GDM1 (cell line): ENCODE measurements around the gene ZNF880.
"Not testable (repeated sequence)": the region's sequence is repeated elsewhere in the genome, so short reads cannot be mapped to it uniquely, and the experiment has no call there.

Experiments used
- DNase-seq: peaks from one replicate; lab custom pipeline; 2025; lab: John Stamatoyannopoulos, UW

ZNF880 gene

DNA sequence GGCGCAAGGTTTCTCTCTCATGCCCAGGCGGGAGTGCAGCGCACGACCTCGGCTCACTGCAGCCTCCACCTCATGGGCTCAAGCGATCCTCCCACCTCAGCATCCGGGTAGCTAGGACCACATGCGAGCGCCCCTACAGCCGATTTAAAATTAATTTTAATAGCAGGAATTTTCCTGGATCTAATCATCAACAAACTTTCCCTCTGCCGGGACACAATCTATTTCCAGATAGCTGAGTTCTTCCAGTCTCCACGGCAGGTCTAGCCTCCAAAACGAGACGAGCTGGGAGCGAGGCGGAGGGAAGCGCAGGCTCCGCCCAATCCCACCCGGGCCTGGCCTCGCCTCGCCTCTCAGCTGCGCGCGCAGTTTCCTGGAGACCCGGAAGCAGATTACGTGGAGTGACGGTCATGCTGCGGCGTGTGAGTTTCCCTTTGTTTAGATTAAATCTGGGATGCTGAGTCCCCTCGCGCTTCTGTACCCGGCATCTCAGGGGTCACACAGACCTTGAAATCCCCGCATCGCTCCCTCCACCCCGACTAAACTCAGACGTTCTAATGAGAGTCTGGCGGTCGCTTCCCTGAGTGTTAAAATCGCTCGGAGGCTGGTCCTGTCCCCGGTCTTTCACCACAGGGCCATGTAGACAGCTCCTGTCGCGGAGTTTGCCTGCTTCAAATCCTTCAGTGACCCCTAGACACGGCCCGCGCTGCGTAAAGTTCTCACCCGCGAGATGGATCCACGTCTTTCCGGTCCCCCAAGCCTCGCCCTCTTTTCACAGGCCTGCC, at the start of gene ZNF880:
TSS of gene ZNF880 (plus strand) at position 365 of the 782 bp plus-strand sequence. CDS start at position 408, 43 bp downstream.
- no peak for DNase-seq

DNA sequence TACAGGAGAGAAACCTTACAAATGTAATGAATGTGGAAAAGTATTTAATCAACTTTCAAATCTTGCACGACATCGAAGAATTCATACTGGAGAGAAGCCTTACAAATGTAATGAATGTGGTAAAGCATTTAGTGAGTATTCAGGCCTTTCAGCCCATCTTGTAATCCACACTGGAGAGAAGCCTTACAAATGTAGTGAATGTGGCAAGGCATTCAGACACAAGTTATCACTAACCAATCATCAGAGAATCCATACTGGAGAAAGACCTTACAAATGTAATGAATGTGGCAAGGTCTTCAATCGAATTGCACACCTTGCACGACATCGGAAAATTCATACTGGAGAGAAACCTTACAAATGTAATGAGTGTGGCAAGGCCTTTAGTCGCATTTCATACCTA, 47.3 kb upstream of the ZNF880 start:
- no peak for DNase-seq

DNA sequence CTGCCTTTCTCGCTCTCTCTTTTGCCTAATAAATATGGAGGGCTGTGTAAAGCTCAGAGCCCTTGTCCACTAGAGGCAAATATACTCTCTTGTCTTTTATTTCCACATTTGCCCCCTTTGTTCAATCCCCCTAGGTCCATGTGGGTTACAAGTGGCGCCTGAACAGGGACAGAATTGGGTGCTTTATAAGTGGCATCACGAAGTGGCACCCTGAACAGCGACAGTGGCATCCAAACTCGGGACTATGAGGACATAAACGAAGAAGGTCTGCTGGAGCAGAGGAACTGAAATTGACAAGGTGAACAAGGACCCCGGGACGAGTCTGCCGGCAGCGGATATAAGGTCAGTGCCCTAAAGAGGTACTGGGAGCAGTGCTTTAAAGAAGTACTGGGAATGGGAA, 38.0 kb upstream of the ZNF880 start:
- no peak for DNase-seq

DNA sequence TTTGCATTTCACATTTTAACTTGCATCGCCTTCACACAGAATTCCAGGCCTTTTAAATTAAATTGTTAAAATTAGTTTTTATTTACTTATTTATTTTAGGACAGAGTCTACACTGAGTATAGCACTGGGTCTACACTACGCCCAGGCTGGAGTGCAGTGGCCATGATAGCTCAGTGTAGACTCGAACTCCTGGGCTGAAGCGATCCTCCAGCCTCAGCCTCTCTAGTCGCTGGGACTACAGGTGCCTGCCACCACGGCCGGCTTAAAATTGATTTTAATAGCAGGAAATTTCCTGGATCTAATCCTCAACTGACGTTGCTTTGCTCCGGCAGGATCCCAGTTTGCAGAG, 34.0 kb upstream of the ZNF880 start:
- no peak for DNase-seq

DNA sequence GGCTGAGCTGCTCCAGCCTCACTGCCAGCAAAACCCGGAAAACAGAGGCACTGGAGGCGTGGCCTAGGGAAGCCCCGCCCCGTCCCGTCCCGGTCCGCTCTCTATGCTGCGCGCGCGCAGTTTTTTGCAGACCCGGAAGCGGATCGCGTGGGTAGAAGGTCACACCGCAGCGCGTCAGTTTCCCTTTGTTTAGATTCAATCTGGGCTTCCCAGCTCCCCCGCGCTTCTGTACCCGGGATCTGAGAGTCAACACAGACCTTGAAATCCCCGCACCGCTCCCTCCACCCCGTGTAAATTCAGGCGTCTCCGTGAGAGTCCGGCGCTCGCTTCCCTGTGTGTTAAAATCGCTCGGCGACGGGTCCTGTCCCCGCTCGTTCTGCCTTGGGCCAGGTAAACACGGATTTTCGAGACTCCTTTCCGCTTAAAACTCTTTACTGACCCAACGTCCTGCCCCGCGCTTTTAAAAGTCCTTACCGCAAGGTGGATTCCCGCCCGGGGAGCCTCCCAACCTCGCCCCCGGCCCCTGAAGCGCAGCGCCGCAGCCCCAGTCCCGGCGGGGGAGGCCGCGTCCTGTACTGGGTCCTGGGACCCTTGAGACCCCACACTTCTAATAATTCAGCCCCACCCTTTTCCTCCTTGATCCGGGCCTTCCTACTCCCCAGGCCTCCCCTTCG, 33.5 kb upstream of the ZNF880 start, which contains the start of gene ZNF610:
TSS of gene ZNF610 (plus strand) at position 127 of the 674 bp plus-strand sequence. CDS start 12,930 bp downstream, outside the sequence.
- DNase-seq, result peak; percentile 82

DNA sequence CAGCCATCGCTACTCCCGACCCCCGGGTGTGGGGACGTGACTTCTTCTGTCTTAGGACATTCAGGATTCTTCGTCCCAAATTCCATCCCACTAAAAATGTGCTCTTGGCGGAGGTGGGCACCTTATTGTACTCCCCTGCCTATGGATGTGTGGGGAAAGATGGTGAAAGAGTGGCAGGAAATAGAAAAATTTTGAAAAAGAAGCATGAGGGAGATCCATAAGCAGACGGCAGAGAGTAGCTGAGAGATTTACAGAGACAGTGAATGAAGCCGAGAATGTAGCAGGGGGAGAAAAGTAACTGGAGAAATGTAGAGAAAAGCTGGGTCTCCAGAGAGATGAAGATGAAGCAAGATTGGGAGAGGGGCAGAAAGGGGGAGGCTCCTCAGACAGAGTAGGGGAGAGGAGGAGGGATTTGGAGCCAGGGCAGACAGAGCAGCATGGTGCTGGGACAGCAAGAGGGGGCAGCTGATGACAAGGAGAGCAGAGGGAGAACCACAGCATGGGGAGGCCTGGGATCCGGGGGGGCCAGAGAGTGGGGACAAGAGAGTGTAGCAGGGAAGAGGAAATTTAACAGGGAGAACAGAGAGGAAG, 32.8 kb upstream of the ZNF880 start:
- no peak for DNase-seq

DNA sequence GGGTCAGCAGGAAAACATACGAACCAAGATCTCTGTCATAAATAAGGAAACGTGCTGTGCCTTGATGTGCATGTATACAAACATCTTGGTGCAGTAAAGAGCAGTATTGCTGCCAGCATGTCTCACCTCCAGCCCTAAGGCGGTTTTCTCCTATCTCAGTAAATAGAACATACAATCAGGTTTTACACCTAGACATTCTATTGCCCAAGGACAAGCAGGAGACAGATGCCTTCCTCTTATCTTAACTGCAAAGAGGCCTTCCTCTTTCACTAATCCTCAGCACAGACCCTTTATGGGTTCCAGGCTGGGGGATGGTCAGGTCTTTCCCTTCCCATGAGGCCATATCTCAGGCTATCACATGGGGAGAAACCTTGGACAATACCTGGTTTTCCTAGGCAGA, 30.7 kb upstream of the ZNF880 start:
- not testable (repeated sequence) for DNase-seq

DNA sequence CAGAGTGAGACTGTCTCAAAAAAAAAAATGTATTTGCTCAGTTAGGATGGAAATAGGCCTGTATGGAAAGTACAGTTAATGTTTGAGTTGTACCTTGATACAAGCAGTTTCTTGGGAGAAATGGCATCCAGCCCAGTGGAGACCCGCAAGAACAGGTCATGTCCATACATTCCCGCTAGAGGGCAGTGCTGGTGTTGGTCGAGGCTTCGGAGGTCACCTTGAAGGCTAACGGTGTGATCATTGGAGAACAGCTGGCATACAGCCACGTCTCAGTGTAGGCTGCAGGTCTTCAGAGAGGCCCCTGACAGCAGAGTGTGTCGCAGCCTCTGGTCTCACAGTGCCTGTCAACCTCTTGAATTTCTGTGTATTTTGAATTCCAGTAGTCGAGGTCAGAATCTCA, 26.2 kb upstream of the ZNF880 start:
- DNase-seq, result peak; percentile 8

DNA sequence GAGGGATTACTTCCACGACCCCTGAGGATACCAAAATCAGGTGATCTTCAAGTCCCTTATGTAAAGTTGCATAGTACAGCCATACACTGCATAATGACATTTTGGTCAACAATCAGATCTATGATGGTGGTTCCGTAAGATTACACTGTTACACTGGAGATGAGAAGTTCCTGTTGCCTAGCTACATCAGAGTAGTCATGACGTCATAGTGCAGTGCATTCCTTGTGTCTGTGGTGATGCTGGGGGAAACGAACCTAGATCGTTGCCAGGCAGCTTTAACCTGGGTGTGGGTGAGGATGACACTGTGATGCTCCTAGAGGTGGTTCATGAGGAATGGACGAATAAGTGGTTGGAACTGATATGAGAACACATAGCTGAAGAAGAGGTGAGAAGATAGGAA, 24.6 kb upstream of the ZNF880 start:
- DNase-seq, result no peak

DNA sequence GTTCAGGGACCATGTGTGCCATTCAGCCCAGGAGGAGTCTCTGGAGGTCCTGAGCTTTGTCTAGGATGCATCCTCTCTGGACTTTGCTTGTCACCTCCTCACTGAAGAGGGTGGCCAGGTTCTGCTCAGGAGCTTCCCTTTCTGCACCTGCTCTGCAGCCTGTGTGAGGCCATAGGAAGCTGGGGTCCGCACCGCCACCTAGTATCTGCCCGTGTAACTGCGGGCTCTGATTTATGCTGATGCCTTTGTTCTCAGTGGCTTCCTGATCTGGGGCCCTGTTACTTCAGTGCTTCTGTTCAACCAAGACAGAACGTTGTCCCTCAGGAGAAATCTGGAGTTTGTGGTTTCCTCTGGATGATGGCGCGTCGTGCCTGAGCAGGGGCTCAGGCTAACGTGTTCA, 18.2 kb upstream of the ZNF880 start:
- DNase-seq, result no peak

DNA sequence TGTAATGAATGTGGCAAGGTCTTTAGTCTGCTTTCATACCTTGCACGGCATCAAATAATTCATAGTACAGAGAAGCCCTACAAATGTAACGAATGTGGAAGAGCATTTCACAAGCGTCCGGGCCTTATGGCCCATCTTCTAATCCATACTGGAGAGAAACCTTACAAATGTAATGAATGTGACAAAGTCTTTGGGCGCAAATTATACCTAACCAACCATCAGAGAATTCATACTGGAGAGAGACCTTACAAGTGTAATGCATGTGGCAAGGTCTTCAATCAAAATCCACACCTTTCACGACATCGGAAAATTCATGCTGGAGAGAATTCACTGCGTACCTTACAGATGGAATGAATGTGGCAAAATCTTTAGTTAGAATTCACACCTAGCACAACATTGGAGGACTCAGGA, 3.3 kb upstream of the ZNF880 start:
- no peak for DNase-seq

DNA sequence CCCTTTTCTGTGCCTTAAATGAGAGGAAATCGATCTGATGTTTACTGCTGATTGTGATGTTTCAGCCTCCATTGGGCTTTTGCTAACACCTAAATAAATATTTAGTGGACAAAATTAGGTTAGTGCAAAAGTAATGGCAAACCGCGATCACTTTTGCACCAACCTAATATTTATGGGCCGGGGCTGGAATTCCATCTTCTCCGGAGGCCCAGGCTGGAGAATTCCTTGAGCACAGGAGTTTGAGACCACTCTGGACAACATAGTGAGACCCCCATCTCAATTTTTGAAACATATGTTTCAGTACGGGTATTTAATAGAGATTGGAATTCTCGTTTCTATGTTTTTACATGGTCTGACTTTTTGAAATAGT, 603 bp downstream of the ZNF880 start:
- no peak for DNase-seq

DNA sequence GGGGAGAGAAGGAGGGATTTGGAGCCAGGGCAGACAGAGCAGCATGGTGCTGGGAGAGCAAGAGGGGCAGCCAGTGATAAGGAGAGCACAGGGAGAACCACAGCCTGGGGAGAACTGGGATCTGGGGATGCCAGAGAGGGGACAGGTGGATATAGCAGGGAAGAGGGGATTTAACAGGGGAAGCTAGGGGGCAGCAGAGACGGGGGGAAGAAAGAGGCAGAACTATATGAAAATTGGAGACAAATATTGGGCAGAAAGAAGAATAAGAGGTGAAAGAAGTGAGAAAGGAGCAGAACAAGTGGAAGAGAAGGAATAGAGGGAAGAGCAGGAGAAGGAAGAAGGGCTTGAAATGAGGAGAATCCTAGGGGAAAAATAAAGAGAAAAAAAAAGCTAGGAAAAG, 21.4 kb downstream of the ZNF880 start:
- DNase-seq, result no peak

DNA sequence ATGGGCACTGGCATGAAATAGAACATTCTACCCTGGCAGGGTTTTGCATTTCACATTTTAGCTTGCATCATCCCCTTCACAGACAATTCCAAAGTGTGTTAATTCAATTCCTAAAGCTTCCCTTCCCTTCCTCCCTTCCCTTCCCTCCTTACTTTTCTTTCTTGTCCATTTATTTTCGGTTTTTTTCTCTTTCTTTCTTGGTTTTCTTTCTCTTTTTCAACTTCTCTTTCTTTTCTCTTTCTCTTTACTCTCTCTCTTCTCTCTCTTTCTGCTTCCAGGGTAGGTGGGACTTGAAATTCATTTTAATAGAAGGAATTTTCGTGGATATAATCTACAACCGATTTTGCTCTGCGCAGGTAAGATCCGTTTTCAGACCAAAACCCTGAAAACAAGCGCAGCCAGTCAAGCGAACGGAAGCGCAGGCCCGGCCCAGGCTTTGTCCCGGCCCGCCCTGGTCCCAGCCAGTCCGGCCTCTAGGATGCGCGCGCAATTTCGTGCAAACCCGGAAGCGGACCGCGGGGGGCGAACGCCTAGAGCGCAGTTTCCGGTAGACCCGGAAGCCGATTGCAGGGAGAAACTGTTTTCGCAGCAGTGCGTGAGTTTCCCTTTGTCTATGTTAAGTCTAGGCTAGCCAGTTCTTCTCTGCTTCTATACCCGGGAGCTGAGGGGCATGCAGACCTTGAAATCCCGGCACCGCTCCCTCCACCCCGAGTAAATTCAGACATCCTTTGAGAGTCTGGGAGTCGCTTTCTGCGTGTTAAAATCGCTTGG, 27.8 kb downstream of the ZNF880 start, which contains the start of gene ZNF528:
TSS of gene ZNF528 (plus strand) at position 540 of the 771 bp plus-strand sequence. CDS start 4,165 bp downstream, outside the sequence.
- no peak for DNase-seq

DNA sequence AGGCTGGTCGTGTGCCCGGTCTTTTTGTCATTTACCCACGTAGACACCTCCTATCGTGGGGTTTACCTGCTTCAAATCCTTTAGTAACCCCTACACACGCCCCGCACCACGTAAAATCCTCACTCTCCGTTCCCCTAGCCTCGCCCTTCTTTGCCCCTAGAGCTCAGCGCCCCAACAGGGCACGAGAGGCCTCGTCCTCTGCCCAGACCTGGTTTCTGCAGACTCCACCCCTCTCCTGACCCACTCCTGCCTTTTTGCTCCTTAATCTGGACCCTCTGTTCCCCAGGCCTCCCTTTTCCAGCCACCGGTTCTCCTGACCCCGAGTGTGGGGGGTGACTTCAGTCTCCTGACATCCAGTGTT, 28.3 kb downstream of the ZNF880 start:
- no peak for DNase-seq

DNA sequence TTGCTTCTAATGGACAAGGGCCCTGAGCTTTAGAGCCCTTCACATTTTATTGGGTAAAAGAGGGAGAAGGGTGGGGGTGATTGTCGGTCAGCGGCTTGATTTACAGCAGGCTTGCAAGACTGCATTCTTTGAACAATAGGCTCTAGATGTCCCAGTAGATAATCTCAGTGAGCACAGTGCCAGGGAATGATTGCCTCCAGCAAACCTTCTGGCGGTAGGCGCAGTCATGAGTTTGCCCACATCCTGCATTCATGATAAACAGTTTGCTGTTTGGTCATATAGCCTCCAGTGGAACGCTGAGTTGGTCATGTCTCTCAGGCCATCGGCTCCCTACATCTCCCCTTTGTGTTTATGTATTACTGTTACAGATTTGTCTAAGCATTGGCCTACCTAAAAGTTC, 40.6 kb downstream of the ZNF880 start:
- no peak for DNase-seq

DNA sequence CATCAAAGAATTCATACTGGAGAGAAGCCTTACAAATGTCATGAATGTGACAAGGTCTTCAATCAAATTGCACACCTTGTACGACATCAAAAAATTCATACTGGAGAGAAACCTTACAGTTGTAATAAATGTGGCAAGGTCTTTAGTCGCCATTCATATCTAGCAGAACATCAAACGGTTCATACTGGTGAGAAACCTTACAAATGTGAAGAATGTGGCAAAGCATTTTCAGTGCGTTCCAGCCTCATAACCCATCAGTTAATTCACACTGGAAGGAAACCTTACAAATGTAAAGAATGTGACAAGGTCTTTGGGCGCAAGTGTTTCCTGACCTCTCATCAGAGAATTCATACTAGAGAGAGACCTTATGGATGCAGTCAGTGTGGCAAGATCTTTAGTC, 46.0 kb downstream of the ZNF880 start:
- no peak for DNase-seq

DNA sequence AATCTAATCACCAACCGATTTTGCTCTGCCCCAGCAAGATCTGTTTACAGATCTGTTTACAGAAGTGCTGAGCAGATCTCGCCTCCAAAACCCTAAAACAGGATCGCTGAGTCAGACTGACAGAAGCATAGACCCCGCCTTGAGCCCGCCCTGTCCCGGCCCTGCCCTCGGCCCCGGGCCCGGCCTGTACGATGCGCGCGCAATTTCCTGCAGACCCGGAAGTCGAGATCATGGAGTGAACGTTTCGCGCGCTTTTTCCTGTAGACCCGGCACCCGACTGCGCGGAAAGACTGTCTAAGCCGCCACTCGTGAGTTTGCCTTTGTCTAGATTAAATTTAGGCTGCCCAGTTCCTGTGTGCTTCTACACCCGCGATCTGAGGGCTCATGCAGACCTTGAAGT, 59.2 kb downstream of the ZNF880 start, which contains the start of gene ZNF534:
TSS of gene ZNF534 (plus strand) at position 212 of the 400 bp plus-strand sequence. CDS start 2,327 bp downstream, outside the sequence.
- no peak for DNase-seq
